ENCODE measurements around the gene NECTIN1. TPM values are rescaled to one million over a fixed set of nuclear protein-coding genes. Genes with fewer than 3 reads are reported as not detected.

NECTIN1 gene
- total and polyA plus RNA-seq, 2 of the 13 experiments (the other 11 are each of a cell fraction or from before 2014, with no cell fraction given), result 3.9 to 7.3 TPM

- ChIA-PET CTCF (ENCODE audit: low intra/inter-chr PET ratio, low total read pairs) (interaction anchor here (1.2 to 1.7 kb wide), 4 partner anchors 64 to 442 kb away, joined by 7 to 17 read pairs (median 15); partner anchors contain the start of gene NECTIN1), POLR2A (no interaction called here)
- WGBS (ENCODE audit: low lambda C conversion rate), result 80% methylated on average over 10 of the region's 10 CpGs
- in situ Hi-C loops (cut with HindIII; ENCODE audit: extremely low pct_ligation_motif_present, low pct_unique_long_range_greater_than_20kb), result loop anchor here (10.0 kb wide), 2 partner anchors 349 to 439 kb away; no protein-coding TSS in a partner anchor
- DNase-seq (ENCODE audit: low spot score), result no peak
- Histone ChIP-seq H4K20me1 (ENCODE audit: insufficient read depth, low read length) (no peaks in the 10 kb centered on the region), H3K27me3 (ENCODE audit: control insufficient read depth in 1 of 2, insufficient read depth in 2 of 2, low read length in 2 of 2) (no peaks in the 10 kb centered on the region), H3K9ac (ENCODE audit: insufficient read depth, low read depth, low read length) (no peak overlapping the region), H3K4me3 (replicated peaks in 1 of 3; ENCODE audit: insufficient read depth in 1 of 3, low read depth in 2 of 3, low read length in 3 of 3) (no peak overlapping the region), H3K27ac (ENCODE audit: extremely low read length, insufficient read depth, low read length) (no peak overlapping the region), H3K4me1 (ENCODE audit: insufficient read depth, low read length) (peaks cover 25% of the 10 kb centered on the region), H3K4me2 (ENCODE audit: low read depth, low read length) (no peak overlapping the region), H2AFZ (ENCODE audit: low read length) (no peak overlapping the region), H3K36me3 (replicated peaks in 1 of 2; ENCODE audit: control insufficient read depth in 1 of 2, insufficient read depth in 2 of 2, low read length in 2 of 2) (no peaks in the 10 kb centered on the region), H3K79me2 (ENCODE audit: insufficient read depth, low read length) (no peaks in the 10 kb centered on the region), H3K9me3 (ENCODE audit: low read length) (no peaks in the 10 kb centered on the region)
- no peak for FAIRE-seq
- intact Hi-C loops (cut with micrococcal nuclease; ENCODE audit: unreplicated experiment), result loop anchor here (1.0 to 10.0 kb wide), 6 partner anchors 63 to 519 kb away; partner anchors contain the start of gene NECTIN1
- TF ChIP-seq MXI1 (IDR thresholded peaks at IDR 0.05; ENCODE audit: borderline replicate concordance, low read depth, low read length), result no peak
- TF ChIP-seq, protein P1, sequence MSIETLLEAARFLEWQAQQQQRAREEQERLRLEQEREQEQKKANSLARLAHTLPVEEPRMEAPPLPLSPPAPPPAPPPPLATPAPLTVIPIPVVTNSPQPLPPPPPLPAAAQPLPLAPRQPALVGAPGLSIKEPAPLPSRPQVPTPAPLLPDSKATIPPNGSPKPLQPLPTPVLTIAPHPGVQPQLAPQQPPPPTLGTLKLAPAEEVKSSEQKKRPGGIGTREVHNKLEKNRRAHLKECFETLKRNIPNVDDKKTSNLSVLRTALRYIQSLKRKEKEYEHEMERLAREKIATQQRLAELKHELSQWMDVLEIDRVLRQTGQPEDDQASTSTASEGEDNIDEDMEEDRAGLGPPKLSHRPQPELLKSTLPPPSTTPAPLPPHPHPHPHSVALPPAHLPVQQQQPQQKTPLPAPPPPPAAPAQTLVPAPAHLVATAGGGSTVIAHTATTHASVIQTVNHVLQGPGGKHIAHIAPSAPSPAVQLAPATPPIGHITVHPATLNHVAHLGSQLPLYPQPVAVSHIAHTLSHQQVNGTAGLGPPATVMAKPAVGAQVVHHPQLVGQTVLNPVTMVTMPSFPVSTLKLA (IDR thresholded peaks at IDR 0.05), result no peak
- TF ChIP-seq ZSCAN30 (CRISPR knock-in tag; IDR thresholded peaks at IDR 0.05), result no peak
- no peak for TF ChIP-seq ZNF747 (CRISPR knock-in tag; IDR thresholded peaks at IDR 0.05; ENCODE audit: borderline replicate concordance)
- TF ChIP-seq FOXA3 (CRISPR knock-in tag; IDR thresholded peaks at IDR 0.05), result no peak
- no peak for ATAC-seq
- no TSS peak for BruUV-seq (replicated peaks)
These were observed 62.9 kb downstream of the NECTIN1 start for GRCh38 chr11:119666061-119666460.

Measured in HepG2 (cell line).